Esophagus squamous epithelium (tissue), 5 donors: Measurements from ENCODE around the gene DAB2IP. TPM values are rescaled to one million over a fixed set of nuclear protein-coding genes. Genes with fewer than 3 reads are reported as not detected.

ENCODE experiments used
- DNase-seq: peaks from one replicate; lab custom pipeline; 2025; lab: John Stamatoyannopoulos, UW
- H3K27ac ChIP-seq, 4 donors: fragments of 200-600 bp; sonication (generic); one replicate each; pipeline ENCODE4 v1.5.1; 2016 to 2019; ENCODE audit warnings: mild to moderate bottlenecking in 1 of 4
- H3K27me3 ChIP-seq, 4 donors: fragments of 200-600 bp; sonication (generic); 1 replicate in 3 of 4; 2 replicates in 1 of 4; pipeline versions ENCODE4 v1.5.1 to v1.6.0; 2017 to 2021; ENCODE audit warnings: antibody characterized with exemption in 1 of 4
- H3K36me3 ChIP-seq, 3 donors: fragments of 200-600 bp; sonication (generic); one replicate each; pipeline ENCODE4 v1.5.1; 2016 to 2019
- H3K4me1 ChIP-seq, 3 donors: fragments of 200-600 bp; sonication (generic); one replicate each; pipeline ENCODE4 v1.5.1; 2017 to 2019
- H3K4me3 ChIP-seq, 4 donors: fragments of 200-600 bp; sonication (generic); 1 replicate in 3 of 4; 2 replicates in 1 of 4; pipeline ENCODE4 v1.5.1; 2016 to 2019; ENCODE audit warnings: mild to moderate bottlenecking in 2 of 4, moderate library complexity in 1 of 4
- H3K9me3 ChIP-seq, 3 donors: fragments of 200-600 bp; sonication (generic); one replicate each; pipeline ENCODE4 v1.5.1; 2016 to 2019
- POLR2A ChIP-seq, 4 donors: fragments of 450-650 bp; IDR thresholded peaks; one replicate each; pipeline ENCODE4 v1.6.1; 2017; ENCODE audit warnings: antibody characterized with exemption in 4 of 4, mild to moderate bottlenecking in 4 of 4, moderate library complexity in 3 of 4
- WGBS, 2 donors: methylation state at CpG; one replicate each; pipeline ENCODE4 v1.1.5; 2018; 5-methylcytosine and 5-hydroxymethylcytosine counted together
- intact Hi-C: fragments of 100-400 bp; cut with DNase I; formaldehyde crosslinking; loops from one replicate; pipeline ENCODE4 v1.15.0; 2022
- total RNA-seq, 4 donors: library from RNA; depleted of rRNA; stranded (reverse); fragments of >200 nt; gene quantifications; one replicate each; pipeline ENCODE4 v1.1.0, GENCODE V29; 2016
- TF ChIP-seq, protein P1 (sequence below), 6 experiments: fragments of 450-650 bp in 4 of 6; fragments of 200-600 bp in 2 of 6; sonication (generic) in 2 of 6; IDR thresholded peaks; one replicate each; pipeline ENCODE4 v1.5.1; 2016 to 2019; ENCODE audit warnings: antibody characterized with exemption in 6 of 6, mild to moderate bottlenecking in 4 of 6, moderate library complexity in 4 of 6
- donor health status: DM: yes; HTN: yes; CAD: no.

Gene DAB2IP
- total RNA-seq, 4 donors from 2014 or later: 28.3 to 48.8 (median 38.1) TPM

DNA sequence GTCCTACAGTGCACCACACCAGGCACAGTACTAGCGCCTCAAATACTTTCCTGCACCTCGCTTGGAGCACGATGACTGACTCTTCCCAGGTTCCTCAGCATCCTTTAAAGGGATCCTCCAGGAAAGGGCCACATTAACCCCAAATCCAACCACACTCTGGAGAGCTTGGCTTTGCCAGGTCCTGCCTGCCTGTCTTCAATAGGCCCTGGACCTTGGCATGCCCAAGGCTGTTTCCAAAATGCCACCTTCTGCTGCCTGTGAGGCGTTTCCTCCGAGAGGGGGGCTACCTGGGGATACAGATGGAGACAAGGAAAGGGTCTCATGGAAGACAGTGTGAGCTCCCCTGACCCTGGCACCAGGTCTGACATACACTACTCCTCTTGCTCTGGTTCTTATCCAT is 169.9 kb downstream of the DAB2IP start:
- WGBS, 2 donors: 87 to 93% methylated on average over 3 of the region's 5 CpGs

GRCh38 chr9:121822093-121823085 is 171.0 kb downstream of the DAB2IP start:
- Histone ChIP-seq H3K27ac (no peak overlapping the region), H3K27me3 (no peaks in the 10 kb centered on the region), H3K9me3 (no peaks in the 10 kb centered on the region), H3K4me3 (no peak overlapping the region), H3K36me3 (no peaks in the 10 kb centered on the region), H3K4me1 (peaks cover 0 to 17% (median 3%) of the 10 kb centered on the region in 3 donors)
- DNase-seq: no peak
- TF ChIP-seq, protein P1, sequence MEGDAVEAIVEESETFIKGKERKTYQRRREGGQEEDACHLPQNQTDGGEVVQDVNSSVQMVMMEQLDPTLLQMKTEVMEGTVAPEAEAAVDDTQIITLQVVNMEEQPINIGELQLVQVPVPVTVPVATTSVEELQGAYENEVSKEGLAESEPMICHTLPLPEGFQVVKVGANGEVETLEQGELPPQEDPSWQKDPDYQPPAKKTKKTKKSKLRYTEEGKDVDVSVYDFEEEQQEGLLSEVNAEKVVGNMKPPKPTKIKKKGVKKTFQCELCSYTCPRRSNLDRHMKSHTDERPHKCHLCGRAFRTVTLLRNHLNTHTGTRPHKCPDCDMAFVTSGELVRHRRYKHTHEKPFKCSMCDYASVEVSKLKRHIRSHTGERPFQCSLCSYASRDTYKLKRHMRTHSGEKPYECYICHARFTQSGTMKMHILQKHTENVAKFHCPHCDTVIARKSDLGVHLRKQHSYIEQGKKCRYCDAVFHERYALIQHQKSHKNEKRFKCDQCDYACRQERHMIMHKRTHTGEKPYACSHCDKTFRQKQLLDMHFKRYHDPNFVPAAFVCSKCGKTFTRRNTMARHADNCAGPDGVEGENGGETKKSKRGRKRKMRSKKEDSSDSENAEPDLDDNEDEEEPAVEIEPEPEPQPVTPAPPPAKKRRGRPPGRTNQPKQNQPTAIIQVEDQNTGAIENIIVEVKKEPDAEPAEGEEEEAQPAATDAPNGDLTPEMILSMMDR (IDR thresholded peaks at IDR 0.05): no peak
- no peak for TF ChIP-seq POLR2A (IDR thresholded peaks at IDR 0.05)
- 72 to 80% methylated on average over 11 to 18 of the region's 34 CpGs for WGBS, 2 donors
- intact Hi-C loops: no loop called here

More for the DNA sequence above, 169.9 kb downstream of the DAB2IP start:
- Histone ChIP-seq H3K9me3 (no peaks in the 10 kb centered on the region), H3K27ac (no peak overlapping the region), H3K27me3 (no peaks in the 10 kb centered on the region), H3K36me3 (no peaks in the 10 kb centered on the region), H3K4me1 (peaks cover 0 to 17% (median 3%) of the 10 kb centered on the region in 3 donors), H3K4me3 (no peak overlapping the region)
- no peak for DNase-seq
- intact Hi-C loops: no loop called here
- TF ChIP-seq, protein P1 (IDR thresholded peaks at IDR 0.05): no peak
- no peak for TF ChIP-seq POLR2A (IDR thresholded peaks at IDR 0.05)

DNA sequence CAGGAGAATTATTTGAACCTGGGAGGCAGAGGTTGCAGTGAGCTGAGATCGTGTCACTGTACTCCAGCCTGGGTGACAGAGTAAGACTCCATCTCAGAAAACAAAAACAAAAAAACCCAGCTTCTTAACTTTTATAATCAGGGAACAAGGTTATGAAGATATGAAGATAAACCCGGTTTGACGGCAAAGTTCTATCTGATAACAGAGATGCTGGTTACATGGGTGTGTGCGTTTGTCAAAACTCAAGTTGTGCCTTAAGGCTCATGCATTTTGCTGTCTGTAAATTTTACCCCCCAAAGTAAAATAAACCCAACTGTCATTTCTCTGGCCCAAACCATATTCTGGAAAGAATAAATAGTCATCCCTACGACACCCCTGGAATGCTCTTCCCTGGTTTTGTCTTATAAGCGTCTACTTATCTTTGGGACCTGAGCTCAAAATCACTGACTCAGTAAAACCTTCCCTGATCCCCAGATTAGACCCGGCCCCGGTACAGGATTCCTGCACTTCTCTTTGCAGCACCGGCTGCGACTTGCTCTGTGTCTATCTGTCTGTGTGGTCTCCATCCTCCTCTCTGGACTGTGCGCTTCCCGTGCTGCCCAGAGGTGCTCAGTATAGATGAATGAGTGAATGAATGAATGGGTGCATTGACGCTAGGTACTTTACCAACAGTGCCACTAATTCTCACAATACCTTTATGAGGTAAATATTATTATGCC is 172.2 kb downstream of the DAB2IP start:
- H3K4me1 ChIP-seq: peaks cover 0 to 17% (median 3%) of the 10 kb centered on the region in 3 donors
- no peak overlapping the region for H3K27ac ChIP-seq
- DNase-seq: no peak
- H3K27me3 ChIP-seq: no peaks in the 10 kb centered on the region
- H3K9me3 ChIP-seq: no peaks in the 10 kb centered on the region
- WGBS, 2 donors: 89 to 94% methylated on average over 13 of the region's 13 CpGs
- TF ChIP-seq, protein P1 (IDR thresholded peaks at IDR 0.05): no peak
- TF ChIP-seq POLR2A (IDR thresholded peaks at IDR 0.05): no peak
- no peaks in the 10 kb centered on the region for H3K36me3 ChIP-seq
- H3K4me3 ChIP-seq: no peak overlapping the region
- intact Hi-C loops: no loop called here

DNA sequence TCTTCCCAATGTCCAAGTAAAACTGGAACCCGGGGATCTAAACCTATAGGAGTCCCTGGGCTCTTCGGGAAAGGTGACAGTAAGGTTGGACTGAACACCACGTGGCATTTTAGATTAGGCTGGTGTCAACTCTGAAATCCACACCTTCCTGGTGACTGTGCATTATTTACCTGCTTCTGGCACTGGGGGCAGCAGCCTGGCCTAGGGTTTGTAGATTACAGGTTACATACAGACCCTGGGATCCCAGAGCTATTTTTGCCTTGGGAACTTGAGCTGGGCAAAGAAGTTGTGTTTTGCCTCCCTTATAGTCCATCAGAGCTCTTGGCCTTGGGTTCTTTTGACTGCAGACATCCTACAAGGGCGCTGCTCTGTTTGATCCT is 173.2 kb downstream of the DAB2IP start:
- no peak overlapping the region for H3K4me3 ChIP-seq
- no peak overlapping the region for H3K27ac ChIP-seq
- no peak for DNase-seq
- intact Hi-C loops: no loop called here
- H3K36me3 ChIP-seq: no peaks in the 10 kb centered on the region
- H3K4me1 ChIP-seq: peaks cover 0 to 11% (median 3%) of the 10 kb centered on the region in 3 donors
- TF ChIP-seq POLR2A (IDR thresholded peaks at IDR 0.05): no peak
- TF ChIP-seq, protein P1 (IDR thresholded peaks at IDR 0.05): no peak
- no peaks in the 10 kb centered on the region for H3K27me3 ChIP-seq
- WGBS, 2 donors: 72 to 88% methylated on average over 3 to 4 of the region's 4 CpGs
- H3K9me3 ChIP-seq: no peaks in the 10 kb centered on the region
